ENCODE data around the gene SLC24A3.

DNA sequence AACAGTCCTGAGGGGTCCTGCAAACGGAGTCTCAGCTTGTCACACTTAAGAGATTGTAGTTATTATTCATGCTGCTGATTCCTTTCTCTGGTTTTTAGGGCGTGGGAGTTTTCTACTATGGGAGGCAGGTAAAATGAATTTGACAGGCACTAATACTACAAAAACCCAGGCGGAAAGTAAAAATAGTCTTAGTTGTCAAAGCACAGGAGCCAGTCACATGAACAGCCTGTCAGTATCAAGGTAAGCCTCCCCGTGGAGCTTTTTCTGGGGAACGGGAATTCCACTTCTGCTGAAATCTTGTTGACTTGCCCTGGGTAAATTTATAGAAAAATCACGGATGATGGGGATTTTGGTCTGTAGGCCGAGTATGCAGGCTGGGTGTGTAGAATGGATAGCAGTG is 79.8 kb downstream of the SLC24A3 start:
- TF ChIP-seq, protein P1, sequence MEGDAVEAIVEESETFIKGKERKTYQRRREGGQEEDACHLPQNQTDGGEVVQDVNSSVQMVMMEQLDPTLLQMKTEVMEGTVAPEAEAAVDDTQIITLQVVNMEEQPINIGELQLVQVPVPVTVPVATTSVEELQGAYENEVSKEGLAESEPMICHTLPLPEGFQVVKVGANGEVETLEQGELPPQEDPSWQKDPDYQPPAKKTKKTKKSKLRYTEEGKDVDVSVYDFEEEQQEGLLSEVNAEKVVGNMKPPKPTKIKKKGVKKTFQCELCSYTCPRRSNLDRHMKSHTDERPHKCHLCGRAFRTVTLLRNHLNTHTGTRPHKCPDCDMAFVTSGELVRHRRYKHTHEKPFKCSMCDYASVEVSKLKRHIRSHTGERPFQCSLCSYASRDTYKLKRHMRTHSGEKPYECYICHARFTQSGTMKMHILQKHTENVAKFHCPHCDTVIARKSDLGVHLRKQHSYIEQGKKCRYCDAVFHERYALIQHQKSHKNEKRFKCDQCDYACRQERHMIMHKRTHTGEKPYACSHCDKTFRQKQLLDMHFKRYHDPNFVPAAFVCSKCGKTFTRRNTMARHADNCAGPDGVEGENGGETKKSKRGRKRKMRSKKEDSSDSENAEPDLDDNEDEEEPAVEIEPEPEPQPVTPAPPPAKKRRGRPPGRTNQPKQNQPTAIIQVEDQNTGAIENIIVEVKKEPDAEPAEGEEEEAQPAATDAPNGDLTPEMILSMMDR (IDR thresholded peaks at IDR 0.05; ENCODE audit: low read depth, low read length), result no peak
- no peak for TF ChIP-seq POLR2A (IDR thresholded peaks at IDR 0.05; ENCODE audit: extremely low read depth, insufficient read length)
- TF ChIP-seq, protein P2, sequence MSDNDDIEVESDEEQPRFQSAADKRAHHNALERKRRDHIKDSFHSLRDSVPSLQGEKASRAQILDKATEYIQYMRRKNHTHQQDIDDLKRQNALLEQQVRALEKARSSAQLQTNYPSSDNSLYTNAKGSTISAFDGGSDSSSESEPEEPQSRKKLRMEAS (IDR thresholded peaks at IDR 0.05; ENCODE audit: low read depth, low read length), result no peak

All from NB4 (cell line).